ENCODE data around the gene ZNF285.
"Not testable (repeated sequence)": the region's sequence is repeated elsewhere in the genome, so short reads cannot be mapped to it uniquely, and the experiment has no call there.

ZNF285 gene

GRCh38 chr19:44401139-44402115 is at the start of gene ZNF285:
Gene ZNF285, minus strand, starts transcription at chr19:44401608. Its CDS starts 4,395 bp downstream, at chr19:44397213.
- DNase-seq (ENCODE audit: low read depth in 2 of 2), result peak; percentile 65 to 73

DNA sequence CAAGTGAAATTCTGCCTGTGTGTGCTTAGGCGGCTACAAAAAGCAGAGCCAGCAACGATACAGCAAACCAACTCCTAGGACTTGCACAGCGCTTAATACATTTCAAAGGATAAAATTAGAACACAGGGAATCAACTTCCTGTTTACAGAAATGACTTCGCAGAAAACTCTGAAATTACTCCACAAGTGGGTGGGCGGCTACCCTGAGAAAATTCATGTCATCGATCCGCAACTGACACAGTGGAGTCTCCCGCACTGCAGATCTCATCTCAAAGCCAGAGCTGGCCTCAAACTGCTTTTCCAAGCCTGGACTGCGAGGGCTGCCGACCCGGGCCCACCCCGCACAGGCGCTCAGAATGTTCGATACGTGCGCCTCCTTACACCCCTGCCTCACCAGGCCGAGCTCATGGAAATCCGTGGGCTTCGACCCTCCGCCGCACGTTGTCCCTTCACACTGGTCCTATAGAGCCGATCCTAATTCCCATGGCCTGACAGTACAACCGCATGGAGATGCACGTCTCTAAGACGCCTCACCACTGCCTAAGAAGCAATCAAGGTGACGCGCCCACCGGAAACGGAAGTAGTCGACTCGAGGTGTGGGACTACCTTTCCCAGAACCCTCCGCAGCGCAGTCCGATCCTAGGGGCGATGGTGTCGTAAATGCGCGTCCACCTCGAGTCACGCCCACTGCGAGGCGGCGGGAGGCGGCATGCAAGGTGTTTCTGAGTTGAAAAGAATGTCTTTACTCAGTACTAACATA is 46.7 kb upstream of the ZNF285 start, which contains the start of gene ZNF229:
Gene ZNF229, minus strand, starts transcription at position 557 of the 759 bp plus-strand sequence. CDS start 5,625 bp downstream, outside the sequence.
- DNase-seq (ENCODE audit: low read depth in 2 of 2), result peak; percentile 61 to 64

DNA sequence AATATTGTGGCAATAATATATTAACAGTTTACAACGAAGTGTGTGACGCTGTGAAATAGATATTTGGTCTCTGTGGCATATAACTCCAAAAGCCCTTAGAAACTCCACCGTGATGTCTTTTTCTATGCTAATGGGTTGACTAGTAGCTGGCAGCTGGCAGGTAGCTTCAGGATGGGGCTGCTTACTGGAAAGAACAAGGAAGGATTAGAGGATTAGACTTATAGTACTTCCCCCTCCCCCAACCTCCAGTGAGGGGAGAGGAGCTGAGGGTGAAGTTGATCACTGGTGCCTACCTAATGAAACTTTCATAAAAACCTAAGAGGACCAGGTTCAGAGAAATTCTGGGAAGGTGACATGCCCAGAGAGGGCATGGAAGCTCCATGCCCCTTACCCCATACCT is 37.0 kb upstream of the ZNF285 start:
- DNase-seq (ENCODE audit: low read depth in 2 of 2), result no peak

- DNase-seq (ENCODE audit: low read depth in 2 of 2), result no peak
These were observed 34.0 kb upstream of the ZNF285 start for GRCh38 chr19:44435441-44435840.

- no peak for DNase-seq (ENCODE audit: low read depth in 2 of 2)
These were observed 29.5 kb upstream of the ZNF285 start for GRCh38 chr19:44430956-44431355.

DNA sequence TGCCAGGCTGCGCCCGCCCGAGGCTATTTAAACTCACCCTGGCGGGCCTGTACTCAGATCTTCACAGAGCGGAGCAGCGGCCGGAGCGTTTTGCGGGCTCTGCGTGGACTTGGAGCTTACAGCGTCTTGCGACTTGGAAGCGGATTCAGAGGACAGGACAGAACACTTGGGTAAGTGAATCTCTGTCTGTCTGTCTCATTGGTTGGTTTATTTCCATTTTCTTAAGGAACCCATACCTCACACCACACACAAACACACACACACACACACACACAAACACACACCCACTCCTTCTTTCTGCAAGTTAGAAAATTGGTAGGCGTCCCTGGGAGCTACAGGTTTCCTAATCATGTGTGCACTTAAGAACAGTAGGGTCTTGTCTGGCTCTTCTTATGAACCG is 14.1 kb upstream of the ZNF285 start:
- not testable (repeated sequence) for DNase-seq (ENCODE audit: low read depth in 2 of 2)

GRCh38 chr19:44389268-44389667 is 12.1 kb downstream of the ZNF285 start:
- not testable (repeated sequence) for DNase-seq (ENCODE audit: low read depth in 2 of 2)

DNA sequence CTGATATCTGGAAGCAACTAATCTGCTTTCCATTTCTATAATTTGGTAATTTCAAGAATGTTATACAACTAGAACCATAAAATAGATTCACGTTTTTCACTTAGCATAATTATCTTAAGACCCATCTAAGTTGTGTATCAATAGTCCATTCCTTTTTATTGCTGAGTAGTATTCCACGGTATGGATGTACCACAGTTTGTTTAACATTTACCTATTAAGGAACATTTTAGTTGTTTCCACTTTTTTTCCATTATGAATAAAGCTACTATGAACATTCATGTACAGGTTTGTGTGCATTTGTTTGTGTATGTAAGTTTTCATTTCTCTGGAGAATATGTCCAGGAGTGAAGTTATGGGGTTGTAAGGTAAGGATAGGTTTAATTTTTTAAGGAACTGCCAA is 26.6 kb downstream of the ZNF285 start:
- no peak for DNase-seq (ENCODE audit: low read depth in 2 of 2)

DNA sequence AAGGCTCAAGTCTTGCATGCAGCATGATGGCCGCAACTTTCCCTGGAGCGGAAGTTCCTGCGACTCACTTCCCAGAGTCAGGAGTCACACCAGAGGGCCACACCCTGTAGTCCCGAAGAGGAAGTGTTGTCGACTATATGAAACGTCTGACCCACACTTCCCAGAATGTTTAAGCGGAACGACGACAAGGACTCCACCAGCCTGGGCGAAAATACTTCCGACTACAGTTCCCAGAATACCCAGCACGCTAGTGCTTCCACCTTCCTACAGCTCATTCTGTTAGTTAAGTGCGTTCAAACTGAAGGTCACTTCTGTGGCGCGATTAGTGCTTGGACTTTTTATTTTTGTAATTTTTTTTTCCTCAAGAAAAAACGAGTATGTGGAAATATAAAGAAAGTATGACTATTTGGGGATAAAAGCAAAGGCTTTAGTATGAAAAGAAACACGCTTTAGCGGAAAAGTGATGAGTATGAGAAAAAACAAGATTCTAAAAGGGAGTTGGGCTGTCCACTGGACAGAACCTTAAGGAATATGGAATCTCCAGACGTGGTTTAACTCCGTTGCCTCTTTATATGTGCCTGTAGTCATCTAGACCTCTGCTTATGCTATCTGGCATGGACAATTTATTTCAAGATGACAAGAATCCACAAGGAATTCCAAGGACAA is 29.5 kb downstream of the ZNF285 start:
- DNase-seq (ENCODE audit: low read depth in 2 of 2), result no peak

DNA sequence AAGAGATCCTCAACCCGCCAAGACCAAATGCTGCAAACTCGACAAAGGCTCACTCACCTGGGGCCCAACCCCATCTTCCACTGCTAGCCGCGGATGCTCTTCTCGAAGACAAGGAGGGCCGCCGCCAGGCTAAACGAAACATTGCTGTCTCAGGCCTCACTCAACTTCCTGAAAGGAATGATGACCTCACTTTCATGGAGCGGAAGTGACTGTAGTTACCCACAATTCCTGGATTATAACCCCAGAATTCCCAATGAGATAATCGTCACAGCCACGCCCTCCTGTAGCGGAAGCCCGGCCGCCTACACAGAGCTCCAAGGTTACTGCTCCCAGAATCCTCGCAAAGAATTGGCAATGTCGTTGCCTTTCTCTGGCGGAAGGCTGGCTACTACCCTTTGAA is 34.4 kb downstream of the ZNF285 start:
- DNase-seq (ENCODE audit: low read depth in 2 of 2), result no peak

- DNase-seq (ENCODE audit: low read depth in 2 of 2), result no peak
These were observed 44.9 kb downstream of the ZNF285 start, which contains the start of gene ZNF112 for GRCh38 chr19:44356383-44357111. Gene ZNF112, minus strand, starts transcription at chr19:44356680. Its CDS starts 16,141 bp downstream, at chr19:44340539.

GRCh38 chr19:44346556-44346955 is 54.9 kb downstream of the ZNF285 start:
- no peak for DNase-seq (ENCODE audit: low read depth in 2 of 2)

DNA sequence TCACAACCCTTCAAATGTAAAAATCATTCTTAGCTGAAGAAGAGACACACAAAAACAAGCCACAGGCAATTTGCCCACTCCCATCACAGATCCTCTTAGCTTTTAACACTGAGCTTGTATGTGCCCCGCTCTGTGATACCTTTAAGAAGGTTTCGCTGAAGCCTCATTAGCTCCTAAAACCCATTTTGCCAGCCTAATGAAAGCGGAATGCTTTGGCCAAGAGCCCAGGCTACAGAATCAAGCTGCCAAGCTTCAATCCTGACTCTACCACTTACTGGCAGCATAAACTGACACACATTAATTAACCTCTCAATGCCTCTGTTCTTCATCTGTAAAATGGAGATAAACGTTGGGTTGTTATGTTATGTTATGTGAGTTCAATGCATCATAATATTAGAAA is 55.4 kb downstream of the ZNF285 start:
- no peak for DNase-seq (ENCODE audit: low read depth in 2 of 2)

GRCh38 chr19:44344255-44344654 is 57.2 kb downstream of the ZNF285 start:
- no peak for DNase-seq (ENCODE audit: low read depth in 2 of 2)

DNA sequence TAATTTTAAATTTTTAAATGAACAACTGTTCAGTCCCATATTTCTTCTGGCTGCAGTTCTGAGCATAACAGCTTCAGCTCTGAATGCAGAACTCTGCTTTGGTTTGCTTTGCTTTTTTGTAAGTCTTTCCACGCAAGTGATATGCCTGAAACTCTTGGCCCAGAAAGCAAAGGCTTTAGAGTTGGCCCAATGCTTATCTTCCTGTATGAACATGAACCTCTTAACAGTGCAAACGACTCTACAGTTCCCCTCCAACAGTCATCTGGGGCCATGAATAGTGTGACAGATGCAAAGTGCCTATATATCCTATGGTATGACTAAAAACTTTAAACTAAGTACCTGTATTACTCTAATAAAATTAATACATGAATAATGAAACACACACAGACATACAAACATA is 59.6 kb downstream of the ZNF285 start:
- DNase-seq (ENCODE audit: low read depth in 2 of 2), result no peak

DNA sequence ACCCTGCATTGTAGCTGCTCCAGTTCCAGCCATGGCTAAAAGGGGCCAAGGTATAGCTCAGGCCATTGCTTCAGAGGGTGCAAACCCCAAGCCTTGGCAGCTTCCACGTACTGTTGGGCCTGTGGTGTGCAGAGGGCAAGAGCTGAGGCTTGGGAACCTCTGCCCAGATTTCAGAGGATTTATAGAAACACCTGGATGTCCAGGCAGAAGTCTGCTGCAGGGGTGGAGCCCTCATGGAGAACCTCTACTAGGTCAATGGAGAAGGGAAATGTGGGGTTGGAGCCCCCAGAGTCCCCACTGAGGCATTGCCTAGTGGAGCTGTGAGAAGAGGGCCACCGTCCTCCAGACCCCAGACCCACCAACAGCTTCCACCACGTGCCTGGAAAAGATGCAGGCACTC is 66.8 kb downstream of the ZNF285 start:
- not testable (repeated sequence) for DNase-seq (ENCODE audit: low read depth in 2 of 2)

Data from stimulated activated CD8-positive, alpha-beta memory T cell treated with anti-CD3 and anti-CD28 coated beads, Interleukin-15, amount 100 ng/mL, for 48 hours (primary cell).